NCI-H2196 (cell line): Measurements from ENCODE around the gene DPYSL3.
A peak's percentile ranks its signal among the peaks of the same experiment; 100 is the strongest.

Source experiments
- DNase-seq: peaks from one replicate; lab custom pipeline; 2025; ENCODE audit not compliant: unreplicated experiment; lab: John Stamatoyannopoulos, UW

Gene DPYSL3

GRCh38 chr5:147515269-147515668, 5.4 kb upstream of the DPYSL3 start:
- DNase-seq: no peak

GRCh38 chr5:147512659-147513379, 3.0 kb upstream of the DPYSL3 start:
- peak; percentile 42 for DNase-seq

- DNase-seq: peak; percentile 25
These were observed 1.0 kb upstream of the DPYSL3 start for GRCh38 chr5:147510885-147511284.

GRCh38 chr5:147509041-147509709, 693 bp downstream of the DPYSL3 start:
- peak; percentile 22 for DNase-seq

- DNase-seq: no peak
These were observed 1.2 kb downstream of the DPYSL3 start for GRCh38 chr5:147508711-147509040.

GRCh38 chr5:147507480-147508126, 2.3 kb downstream of the DPYSL3 start:
- DNase-seq: peak; percentile 36

- no peak for DNase-seq
These were observed 5.3 kb downstream of the DPYSL3 start for GRCh38 chr5:147504535-147504934.

GRCh38 chr5:147504011-147504410, 5.9 kb downstream of the DPYSL3 start:
- DNase-seq: no peak

- no peak for DNase-seq
These were observed 18.9 kb downstream of the DPYSL3 start for GRCh38 chr5:147490989-147491388.

- no peak for DNase-seq
These were observed 22.7 kb downstream of the DPYSL3 start for GRCh38 chr5:147487031-147487750.

- no peak for DNase-seq
These were observed 24.1 kb downstream of the DPYSL3 start for GRCh38 chr5:147485814-147486213.

GRCh38 chr5:147485046-147485445, 24.8 kb downstream of the DPYSL3 start:
- no peak for DNase-seq

GRCh38 chr5:147484708-147485020, 25.2 kb downstream of the DPYSL3 start:
- DNase-seq: no peak

- DNase-seq: peak; percentile 94
These were observed 25.7 kb downstream of the DPYSL3 start for GRCh38 chr5:147483961-147484707.

GRCh38 chr5:147483188-147483790, 26.6 kb downstream of the DPYSL3 start:
- DNase-seq: peak; percentile 83

GRCh38 chr5:147482706-147483180, 27.1 kb downstream of the DPYSL3 start:
- DNase-seq: no peak

GRCh38 chr5:147481874-147482705, 27.8 kb downstream of the DPYSL3 start:
- DNase-seq: peak; percentile 50

GRCh38 chr5:147481376-147481775, 28.5 kb downstream of the DPYSL3 start:
- no peak for DNase-seq

- DNase-seq: peak; percentile 72
These were observed 29.9 kb downstream of the DPYSL3 start for GRCh38 chr5:147479949-147480348.

- no peak for DNase-seq
These were observed 30.4 kb downstream of the DPYSL3 start for GRCh38 chr5:147479444-147479843.
